K562 (cell line): Measurements from ENCODE around the gene CLP1.

Experiments
- EP300 ChIP-seq: IDR thresholded peaks from 2 replicates; pipeline ENCODE4 v1.6.1; 2012; ENCODE audit warnings: low read length, improper control_type of control experiment
- TF ChIP-seq, protein P1 (sequence below), 3 experiments: IDR thresholded peaks in 2 of 3; conservative IDR thresholded peaks in 1 of 3; 2 replicates each; pipeline ENCODE4 v1.5.1; 2011 to 2012; ENCODE audit warnings: low read length in 3 of 3, mild to moderate bottlenecking in 3 of 3, control low read depth in 2 of 3, improper control_type of control experiment in 1 of 3, inconsistent platforms in 1 of 3, low read depth in 1 of 3, mixed read lengths in 1 of 3, moderate library complexity in 1 of 3; ENCODE audit not compliant: insufficient read depth in 2 of 3

- no peak for TF ChIP-seq EP300
- TF ChIP-seq, protein P1, sequence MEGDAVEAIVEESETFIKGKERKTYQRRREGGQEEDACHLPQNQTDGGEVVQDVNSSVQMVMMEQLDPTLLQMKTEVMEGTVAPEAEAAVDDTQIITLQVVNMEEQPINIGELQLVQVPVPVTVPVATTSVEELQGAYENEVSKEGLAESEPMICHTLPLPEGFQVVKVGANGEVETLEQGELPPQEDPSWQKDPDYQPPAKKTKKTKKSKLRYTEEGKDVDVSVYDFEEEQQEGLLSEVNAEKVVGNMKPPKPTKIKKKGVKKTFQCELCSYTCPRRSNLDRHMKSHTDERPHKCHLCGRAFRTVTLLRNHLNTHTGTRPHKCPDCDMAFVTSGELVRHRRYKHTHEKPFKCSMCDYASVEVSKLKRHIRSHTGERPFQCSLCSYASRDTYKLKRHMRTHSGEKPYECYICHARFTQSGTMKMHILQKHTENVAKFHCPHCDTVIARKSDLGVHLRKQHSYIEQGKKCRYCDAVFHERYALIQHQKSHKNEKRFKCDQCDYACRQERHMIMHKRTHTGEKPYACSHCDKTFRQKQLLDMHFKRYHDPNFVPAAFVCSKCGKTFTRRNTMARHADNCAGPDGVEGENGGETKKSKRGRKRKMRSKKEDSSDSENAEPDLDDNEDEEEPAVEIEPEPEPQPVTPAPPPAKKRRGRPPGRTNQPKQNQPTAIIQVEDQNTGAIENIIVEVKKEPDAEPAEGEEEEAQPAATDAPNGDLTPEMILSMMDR (IDR thresholded peaks at IDR 0.05 in 2 of 3, conservative IDR thresholded peaks at IDR 0.05 in 1 of 3; ENCODE audit: insufficient read depth in 2 of 3, low read depth in 1 of 3, low read length in 3 of 3) = no peak
Observed at GRCh38 chr11:57624864-57625263, 32.7 kb upstream of the CLP1 start.
